AG04449 (cell line): Measurements from ENCODE around the gene TM4SF1.
"Not testable (repeated sequence)": the region's sequence is repeated elsewhere in the genome, so short reads cannot be mapped to it uniquely, and the experiment has no call there.

ENCODE experiments used
- CTCF ChIA-PET: fragments of 350-600 bp; formaldehyde crosslinking; extraction: SDS; loops from one replicate; lab custom pipeline; 2021; ENCODE audit warnings: antibody characterized with exemption; lab: Yijun Ruan, JAX
- POLR2A ChIA-PET: fragments of 400-600, 350-600 bp; formaldehyde crosslinking; extraction: SDS; loops from one replicate; lab custom pipeline; 2020; ENCODE audit warnings: antibody characterized with exemption, inconsistent platforms; lab: Yijun Ruan, JAX
- DNase-seq: peaks from one replicate; pipeline ENCODE4 v3.0.0-alpha.2; 2010; ENCODE audit warnings: low read depth, low spot score
- H3K4me3 ChIP-seq: 2 replicates; pipeline ENCODE4 v1.5.1; 2011; ENCODE audit warnings: low read depth, mild to moderate bottlenecking, control low read depth, low read length
- CTCF ChIP-seq: IDR thresholded peaks from one replicate; pipeline ENCODE4 v1.5.1; 2011; ENCODE audit warnings: mild to moderate bottlenecking, moderate library complexity, low read length, control low read depth, inconsistent platforms; ENCODE audit not compliant: insufficient read depth; ENCODE audit errors: missing control alignments

The TM4SF1 gene

GRCh38 chr3:149381173-149382100 is 4.0 kb upstream of the TM4SF1 start:
- no peak for DNase-seq
- POLR2A ChIA-PET, result no interaction called here
- CTCF ChIA-PET, result interaction anchor here (0.7 to 1.5 kb wide), 5 partner anchors 10 to 107 kb away, joined by 3 to 4 read pairs (median 3); no protein-coding TSS in a partner anchor
- no peak for TF ChIP-seq CTCF
- H3K4me3 ChIP-seq, result no peak overlapping the region

GRCh38 chr3:149380220-149380619 is 2.8 kb upstream of the TM4SF1 start:
- POLR2A ChIA-PET, H3K4me3 ChIP-seq, CTCF ChIA-PET, DNase-seq: not testable (repeated sequence)

GRCh38 chr3:149378478-149379309 is 1.2 kb upstream of the TM4SF1 start:
- no peak for DNase-seq
- no peak overlapping the region for H3K4me3 ChIP-seq
- TF ChIP-seq CTCF, result no peak
- POLR2A ChIA-PET, result no interaction called here
- CTCF ChIA-PET, result interaction anchor here (0.8 to 1.2 kb wide), 4 partner anchors 9 to 101 kb away, joined by 3 to 4 read pairs (median 4); no protein-coding TSS in a partner anchor

GRCh38 chr3:149376718-149377407 is 586 bp downstream of the TM4SF1 start:
- no peak for DNase-seq
- POLR2A ChIA-PET, result no interaction called here
- CTCF ChIA-PET, result interaction anchor here (1.0 to 1.2 kb wide), 6 partner anchors 11 to 256 kb away, joined by 3 to 5 read pairs (median 3); no protein-coding TSS in a partner anchor
- H3K4me3 ChIP-seq, result peak overlapping the region; percentile 42
- no peak for TF ChIP-seq CTCF

GRCh38 chr3:149375501-149376196 is 1.8 kb downstream of the TM4SF1 start:
- ChIA-PET CTCF (interaction anchor here (1.0 to 3.5 kb wide), 5 partner anchors 12 to 255 kb away, joined by 3 to 25 read pairs (median 3); no protein-coding TSS in a partner anchor), POLR2A (no interaction called here)
- DNase-seq, result no peak
- no peak for TF ChIP-seq CTCF
- no peak overlapping the region; the same call in 1 of the 2 replicates for H3K4me3 ChIP-seq
